Stimulated activated CD8-positive, alpha-beta memory T cell treated with anti-CD3 and anti-CD28 coated beads, Interleukin-2, amount 100 ng/mL, for 48 hours (primary cell): ENCODE measurements around the gene PTPRM.
A peak's percentile ranks its signal among the peaks of the same experiment; 100 is the strongest.
"Not testable (repeated sequence)": the region's sequence is repeated elsewhere in the genome, so short reads cannot be mapped to it uniquely, and the experiment has no call there.

Source experiments
- DNase-seq, 2 donors: peaks; one replicate each; pipeline ENCODE4 v3.0.0-alpha.2; 2020; ENCODE audit warnings: low read depth in 2 of 2

PTPRM gene

GRCh38 chr18:8424917-8425725 is 858.0 kb downstream of the PTPRM start:
- DNase-seq: no peak

DNA sequence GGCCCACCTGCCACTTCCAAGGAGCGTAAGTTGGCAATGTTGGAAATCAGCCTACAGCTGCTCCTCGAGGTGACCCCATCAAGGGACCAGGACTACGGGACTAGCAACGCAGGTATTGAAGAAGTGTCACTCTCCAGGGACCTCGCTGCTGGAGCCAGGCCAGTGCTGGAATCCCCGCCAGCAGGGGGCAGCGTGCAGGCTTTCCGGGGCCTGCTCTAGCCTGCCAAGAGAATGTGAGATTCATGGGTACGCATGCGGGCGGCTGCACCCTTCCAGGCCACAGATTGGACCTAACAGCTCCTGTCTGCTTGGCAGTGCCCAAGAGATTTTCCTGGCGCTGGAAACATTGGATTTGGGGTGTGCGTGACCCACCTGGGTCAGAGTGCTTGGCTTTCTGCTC is 859.3 kb downstream of the PTPRM start:
- DNase-seq: peak; percentile 3

DNA sequence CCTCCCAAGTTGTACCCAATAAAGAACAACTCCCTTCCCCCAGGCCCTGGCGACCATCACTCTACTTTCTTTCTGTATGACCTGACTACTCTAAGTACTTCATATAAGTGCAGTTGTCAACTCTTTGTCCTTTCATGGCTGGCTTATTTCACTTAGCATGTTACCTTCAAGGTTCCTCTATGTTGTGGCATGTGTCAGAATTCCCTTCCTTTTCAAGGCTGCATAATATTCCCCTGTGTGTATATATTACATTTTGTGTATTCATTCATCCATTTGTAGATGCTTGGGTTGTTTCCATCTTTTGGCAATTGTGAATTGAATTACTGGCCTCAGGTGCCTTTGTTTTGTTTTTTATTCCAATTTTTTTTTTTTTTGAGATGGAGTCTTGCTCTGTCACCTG is 860.2 kb downstream of the PTPRM start:
- DNase-seq: no peak

DNA sequence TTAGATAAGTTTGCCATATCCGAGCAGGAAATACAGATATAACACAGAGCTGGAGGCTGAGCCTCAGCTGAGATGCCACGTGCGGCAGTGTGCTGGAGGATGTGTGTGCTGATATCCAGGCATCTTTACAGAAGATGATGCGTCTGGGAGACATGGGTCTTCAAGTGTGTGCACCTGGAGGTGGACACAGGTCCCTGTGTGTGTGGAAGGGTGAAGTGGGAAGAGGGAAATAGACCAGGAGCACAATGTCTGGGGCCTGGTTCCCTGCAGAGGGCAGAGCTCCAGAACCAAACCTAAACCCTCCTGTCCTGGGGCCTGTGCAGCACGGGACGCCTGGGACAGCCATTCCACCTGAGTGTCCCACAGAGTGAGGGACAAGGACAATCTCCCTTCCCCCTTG is 861.8 kb downstream of the PTPRM start:
- DNase-seq: no peak

DNA sequence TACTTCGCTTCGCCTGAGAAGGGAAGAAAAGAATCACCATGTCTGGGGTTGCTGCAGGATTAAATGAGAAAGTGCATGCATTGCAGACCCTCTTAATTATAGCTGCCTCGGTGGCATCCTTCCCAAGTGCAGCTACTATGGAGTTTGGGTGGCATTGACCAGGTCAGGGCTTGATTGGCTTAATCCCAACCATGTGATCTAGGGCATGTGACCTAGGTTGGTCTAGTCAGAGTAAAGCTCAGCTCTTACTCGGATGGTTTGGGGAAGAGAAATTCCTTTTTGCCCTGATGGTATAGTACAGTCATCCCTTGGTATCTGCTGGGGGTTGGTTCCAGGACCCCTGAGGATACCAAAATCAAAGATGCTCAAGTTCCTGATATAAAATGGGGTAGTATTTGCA is 863.9 kb downstream of the PTPRM start:
- no peak for DNase-seq

- DNase-seq: no peak
Measured at GRCh38 chr18:8433323-8433722, 866.2 kb downstream of the PTPRM start.

- DNase-seq: no peak
Measured at GRCh38 chr18:8433771-8434170, 866.7 kb downstream of the PTPRM start.

DNA sequence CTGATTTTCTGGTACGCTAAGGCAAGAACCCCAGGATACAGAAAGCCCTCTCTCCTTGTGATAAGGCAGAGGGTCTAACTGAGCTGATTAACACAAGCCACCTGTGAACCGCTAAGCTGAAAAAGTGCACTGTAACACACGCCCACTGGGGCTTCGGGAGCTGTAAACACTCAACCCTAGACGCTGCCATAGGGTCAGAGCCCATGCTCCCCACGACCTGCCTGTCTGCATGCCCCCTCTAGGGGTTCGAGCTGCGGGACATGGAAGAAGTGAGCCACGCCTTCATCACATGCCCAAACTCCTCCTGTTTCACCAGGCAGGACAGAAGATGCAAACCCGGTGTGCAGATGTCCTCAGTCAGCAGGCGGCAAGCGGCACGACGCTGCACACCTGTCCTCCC is 868.3 kb downstream of the PTPRM start:
- no peak for DNase-seq

GRCh38 chr18:8439055-8439454 is 871.9 kb downstream of the PTPRM start:
- no peak for DNase-seq

DNA sequence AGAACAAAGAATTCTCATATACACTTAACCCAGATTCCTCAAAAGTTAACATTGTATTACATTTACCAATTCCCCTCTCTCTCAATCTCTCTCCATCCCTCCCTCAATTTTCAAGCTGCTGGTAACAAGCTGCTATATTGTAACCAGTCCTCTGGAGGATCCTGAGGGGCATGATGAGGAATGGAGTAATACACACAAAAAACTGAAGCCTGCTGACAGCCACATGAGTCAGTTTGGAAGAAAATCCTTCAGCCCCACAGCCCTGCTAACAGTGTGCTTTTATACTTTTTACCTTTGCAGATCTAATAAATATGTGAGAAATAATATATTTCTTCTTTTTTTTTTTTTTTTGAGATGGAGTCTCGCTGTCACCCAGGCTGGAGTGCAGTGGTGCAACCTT is 876.4 kb downstream of the PTPRM start:
- DNase-seq: no peak

DNA sequence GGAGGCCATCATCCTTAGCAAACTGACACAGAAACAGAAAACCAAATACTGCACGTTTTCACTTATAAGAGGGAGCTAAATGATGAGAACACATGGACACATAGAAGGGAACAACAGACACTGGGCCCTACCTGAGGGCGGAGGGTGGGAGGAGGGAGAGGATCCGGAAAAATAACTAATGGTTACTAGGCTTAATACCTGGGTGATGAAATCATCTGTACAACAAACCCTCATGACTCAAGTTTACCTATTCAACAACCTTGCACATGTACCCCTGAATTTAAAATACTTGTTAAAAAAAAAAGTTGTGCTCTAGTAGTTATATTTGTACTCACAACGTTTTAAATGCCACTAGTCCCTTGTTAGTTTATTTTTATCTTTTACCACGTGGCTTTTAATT is 879.8 kb downstream of the PTPRM start:
- not testable (repeated sequence) for DNase-seq

GRCh38 chr18:8448130-8448529 is 881.0 kb downstream of the PTPRM start:
- DNase-seq: no peak

GRCh38 chr18:8450013-8450412 is 882.9 kb downstream of the PTPRM start:
- no peak for DNase-seq

DNA sequence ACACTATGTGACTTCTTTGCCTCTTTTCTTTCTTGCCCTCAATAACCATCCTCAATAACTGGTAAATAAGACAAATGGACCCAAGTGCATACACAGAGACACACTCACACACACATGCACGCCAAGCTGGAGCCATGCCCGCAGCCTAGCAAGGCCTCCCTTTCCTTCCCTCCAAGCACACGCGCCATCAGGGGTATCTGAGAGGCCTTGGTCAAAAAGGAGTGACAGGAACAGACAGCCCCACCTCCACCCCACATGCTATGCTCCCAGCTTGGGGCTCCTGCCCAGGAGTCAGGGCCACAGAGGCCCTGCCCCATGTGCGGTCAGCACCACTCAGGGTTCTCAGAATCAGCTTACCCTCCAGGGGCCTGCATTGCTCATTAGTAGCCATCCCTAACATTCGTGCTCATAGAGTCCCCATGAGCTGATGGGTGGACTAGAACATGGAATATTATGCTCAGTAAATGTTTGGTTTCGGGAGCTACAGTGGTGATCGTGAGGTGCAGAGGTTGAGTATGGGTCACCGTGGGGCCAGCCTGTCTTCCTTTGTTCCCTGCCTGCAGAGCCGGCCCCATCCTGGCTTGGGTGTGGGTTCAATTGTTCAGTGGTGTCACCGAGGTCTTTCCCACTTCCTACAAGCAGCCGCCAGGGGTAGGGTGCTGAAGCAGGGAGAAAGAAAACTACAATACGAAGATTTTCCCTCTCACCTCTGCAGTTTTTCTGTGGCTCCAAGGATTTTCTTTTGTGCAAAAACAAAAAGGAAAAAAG is 884.0 kb downstream of the PTPRM start:
- DNase-seq: no peak

GRCh38 chr18:8453528-8453927 is 886.4 kb downstream of the PTPRM start:
- no peak for DNase-seq

DNA sequence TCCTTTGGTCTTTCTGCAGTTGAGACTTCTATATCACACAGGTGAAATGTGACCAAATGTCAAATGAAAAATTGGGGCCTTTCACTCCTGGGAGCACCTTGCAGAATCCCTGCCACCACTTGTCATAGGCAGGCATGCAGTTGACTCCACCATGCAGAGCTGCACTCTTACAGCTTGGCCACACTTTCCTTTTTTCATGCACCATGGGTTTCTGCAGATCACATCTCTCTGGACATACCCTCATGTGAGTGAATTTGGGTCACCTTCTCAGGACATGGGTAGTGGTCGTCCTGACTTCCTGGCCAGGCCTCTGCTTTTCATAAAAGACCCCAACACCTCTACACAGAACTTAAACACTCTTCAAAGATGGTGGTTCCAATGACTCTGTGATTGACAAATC is 887.0 kb downstream of the PTPRM start:
- no peak for DNase-seq

- no peak for DNase-seq
Measured at GRCh38 chr18:8455661-8456614, 888.8 kb downstream of the PTPRM start.
